Fibroblast of lung (primary cell): ENCODE measurements around the gene FAM174C.

Experiments
- EZH2 ChIP-seq: IDR thresholded peaks from 2 replicates; pipeline ENCODE4 v1.5.1; 2012; ENCODE audit warnings: low read length, control low read depth, mild to moderate bottlenecking; ENCODE audit errors: missing control alignments
- TF ChIP-seq, protein P1 (sequence below), 2 donors: IDR thresholded peaks in 1 of 2; conservative IDR thresholded peaks in 1 of 2; 1 replicate in 1 of 2; 2 replicates in 1 of 2; pipeline ENCODE4 v1.5.1; 2011 to 2012; ENCODE audit warnings: low read length in 2 of 2, control low read depth in 1 of 2, inconsistent platforms in 1 of 2, low read depth in 1 of 2, mild to moderate bottlenecking in 1 of 2

DNA sequence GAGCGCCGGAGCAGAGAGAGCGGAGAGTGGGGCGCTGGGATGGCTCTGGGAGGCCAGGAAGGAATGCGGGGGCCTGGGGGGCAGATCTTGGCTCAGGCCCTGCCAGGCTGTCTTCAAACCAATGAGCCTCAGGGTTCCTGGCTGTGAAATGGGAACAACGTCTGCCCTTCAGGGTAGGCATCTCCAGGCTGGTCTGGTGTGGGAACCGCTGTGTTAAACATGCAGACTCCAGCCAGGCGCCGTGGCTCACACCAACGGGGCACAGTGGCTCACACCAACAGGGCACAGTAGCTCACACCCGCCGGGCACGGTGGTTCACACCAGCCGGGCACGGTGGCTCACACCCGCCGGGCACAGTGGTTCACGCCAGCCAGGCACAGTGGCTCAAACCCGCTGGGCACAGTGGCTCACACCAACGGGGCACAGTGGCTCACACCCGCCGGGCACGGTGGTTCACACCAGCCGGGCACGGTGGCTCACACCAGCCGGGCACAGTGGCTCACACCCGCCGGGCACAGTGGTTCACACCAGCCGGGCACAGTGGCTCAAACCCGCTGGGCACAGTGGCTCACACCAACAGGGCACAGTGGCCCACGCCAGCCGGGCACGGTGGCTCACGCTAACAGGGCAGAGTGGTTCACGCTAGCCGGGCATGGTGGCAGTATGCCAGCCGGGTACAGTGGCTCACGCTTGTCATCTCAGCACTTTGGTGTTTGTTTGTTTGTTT is 50.4 kb downstream of the FAM174C start:
- no peak for TF ChIP-seq EZH2
- TF ChIP-seq, protein P1, sequence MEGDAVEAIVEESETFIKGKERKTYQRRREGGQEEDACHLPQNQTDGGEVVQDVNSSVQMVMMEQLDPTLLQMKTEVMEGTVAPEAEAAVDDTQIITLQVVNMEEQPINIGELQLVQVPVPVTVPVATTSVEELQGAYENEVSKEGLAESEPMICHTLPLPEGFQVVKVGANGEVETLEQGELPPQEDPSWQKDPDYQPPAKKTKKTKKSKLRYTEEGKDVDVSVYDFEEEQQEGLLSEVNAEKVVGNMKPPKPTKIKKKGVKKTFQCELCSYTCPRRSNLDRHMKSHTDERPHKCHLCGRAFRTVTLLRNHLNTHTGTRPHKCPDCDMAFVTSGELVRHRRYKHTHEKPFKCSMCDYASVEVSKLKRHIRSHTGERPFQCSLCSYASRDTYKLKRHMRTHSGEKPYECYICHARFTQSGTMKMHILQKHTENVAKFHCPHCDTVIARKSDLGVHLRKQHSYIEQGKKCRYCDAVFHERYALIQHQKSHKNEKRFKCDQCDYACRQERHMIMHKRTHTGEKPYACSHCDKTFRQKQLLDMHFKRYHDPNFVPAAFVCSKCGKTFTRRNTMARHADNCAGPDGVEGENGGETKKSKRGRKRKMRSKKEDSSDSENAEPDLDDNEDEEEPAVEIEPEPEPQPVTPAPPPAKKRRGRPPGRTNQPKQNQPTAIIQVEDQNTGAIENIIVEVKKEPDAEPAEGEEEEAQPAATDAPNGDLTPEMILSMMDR (conservative IDR thresholded peaks at IDR 0.05 in 1 of 2, IDR thresholded peaks at IDR 0.05 in 1 of 2; ENCODE audit: low read depth in 1 of 2, low read length in 2 of 2), result no peak
